HepG2 (cell line): ENCODE results near the gene CCDC175. TPM values are rescaled to one million over a fixed set of nuclear protein-coding genes. Genes with fewer than 3 reads are reported as not detected.
A peak's percentile ranks its signal among the peaks of the same experiment; 100 is the strongest.

Experiments used
- BORCS8-MEF2B ChIP-seq: sonication (generic); formaldehyde crosslinking; IDR thresholded peaks from 2 replicates; pipeline ENCODE4 v1.8.0; 2022; ENCODE audit warnings: mild to moderate bottlenecking, missing genetic modification reagents
- GMEB2 ChIP-seq: IDR thresholded peaks from 2 replicates; pipeline ENCODE4 v1.6.1; 2016; ENCODE audit warnings: missing biosample characterization, missing genetic modification reagents, low read depth
- MEIS1 ChIP-seq: sonication (generic); formaldehyde crosslinking; IDR thresholded peaks from 2 replicates; pipeline ENCODE4 v1.9.0; 2021; ENCODE audit warnings: mild to moderate bottlenecking, missing genetic modification reagents, moderate library complexity, borderline replicate concordance
- RAD21 ChIP-seq: fragments of 450-650 bp; formaldehyde crosslinking; IDR thresholded peaks from 2 replicates; pipeline ENCODE4 v1.5.0; 2020; ENCODE audit warnings: mild to moderate bottlenecking
- RFX3 ChIP-seq: IDR thresholded peaks from 2 replicates; pipeline ENCODE4 v1.6.1; 2016; ENCODE audit warnings: missing biosample characterization, missing genetic modification reagents
- ZBTB33 ChIP-seq: sonication (generic); formaldehyde crosslinking; IDR thresholded peaks from 2 replicates; pipeline ENCODE4 v1.4.0; 2020; ENCODE audit warnings: missing genetic modification reagents
- ZFP90 ChIP-seq: sonication (generic); formaldehyde crosslinking; IDR thresholded peaks from 2 replicates; pipeline ENCODE4 v1.8.0; 2022; ENCODE audit warnings: missing genetic modification reagents, mild to moderate bottlenecking, inconsistent platforms, borderline replicate concordance
- ZNF121 ChIP-seq: sonication (generic); formaldehyde crosslinking; IDR thresholded peaks from 2 replicates; pipeline ENCODE4 v1.5.0; 2020; ENCODE audit warnings: mild to moderate bottlenecking, missing genetic modification reagents
- ZNF207 ChIP-seq: fragments of 450-650 bp; IDR thresholded peaks from 2 replicates; pipeline ENCODE4 v1.6.1; 2016; ENCODE audit warnings: antibody characterized with exemption, borderline replicate concordance
- ZNF30 ChIP-seq: sonication (generic); formaldehyde crosslinking; IDR thresholded peaks from 2 replicates; pipeline ENCODE4 v1.5.0; 2020; ENCODE audit warnings: mild to moderate bottlenecking, missing genetic modification reagents
- ZNF407 ChIP-seq: sonication (generic); formaldehyde crosslinking; IDR thresholded peaks from one replicate; pipeline ENCODE4 v1.5.1; 2020; ENCODE audit warnings: mild to moderate bottlenecking, missing genetic modification reagents; ENCODE audit errors: not compliant biosample characterization
- ZNF558 ChIP-seq: sonication (generic); formaldehyde crosslinking; IDR thresholded peaks from 2 replicates; pipeline ENCODE4 v1.9.0; 2022; ENCODE audit warnings: mild to moderate bottlenecking, missing genetic modification reagents, borderline replicate concordance
- ZNF761 ChIP-seq: sonication (generic); formaldehyde crosslinking; conservative IDR thresholded peaks from 2 replicates; pipeline ENCODE4 v1.4.0; 2020; ENCODE audit warnings: mild to moderate bottlenecking, missing genetic modification reagents
- polyA plus RNA-seq, 8 experiments: library from polyadenylated mRNA; depleted of rRNA in 3 of 8; stranded (reverse) in 7 of 8; unstranded in 1 of 8; fragments of >200 nt; fragmentation: Illumina TruSeq in 4 of 8; extraction: Trizol in 4 of 8; gene quantifications; 2 replicates each; pipeline versions ENCODE4 v1.2.1 to v1.2.3, GENCODE V29; 2011 to 2016; ENCODE audit warnings: low read depth in 4 of 8, missing spikeins in 1 of 8, mixed read lengths in 1 of 8; ENCODE audit not compliant: insufficient read depth in 1 of 8
- total RNA-seq, 5 experiments: library from RNA; depleted of rRNA; stranded (reverse); fragments of >200 nt; fragmentation: Illumina TruSeq; extraction: Trizol; gene quantifications; 2 replicates each; pipeline ENCODE4 v1.2.3, GENCODE V29; 2016; ENCODE audit warnings: low read depth in 1 of 5

Gene CCDC175
- total and polyA plus RNA-seq, 2 of the 13 experiments (the other 11 are each of a cell fraction or from before 2014, with no cell fraction given) = not detected

- TF ChIP-seq RFX3 (CRISPR knock-in tag) (peak; percentile 81), ZFP90 (CRISPR knock-in tag) (peak; percentile 97), GMEB2 (peak; percentile 25; the same call in 1 of the 2 replicates), ZNF30 (CRISPR knock-in tag) (peak; percentile 95), ZNF761 (CRISPR knock-in tag) (peak; percentile 89), ZNF407 (CRISPR knock-in tag) (peak; percentile 96), ZBTB33 (no peak), BORCS8-MEF2B (CRISPR knock-in tag) (peak; percentile 98), RAD21 (peak; percentile 68), ZNF207 (no peak), MEIS1 (peak; percentile 85), ZNF121 (CRISPR knock-in tag) (peak; percentile 50), ZNF558 (CRISPR knock-in tag) (peak; percentile 93)
Measured at GRCh38 chr14:59483819-59484638, 92.6 kb downstream of the CCDC175 start, which contains the start of the genes JKAMP and L3HYPDH (continued).
